ENCODE results near the gene BPI.
A peak's percentile ranks its signal among the peaks of the same experiment; 100 is the strongest.
"Not testable (repeated sequence)": the region's sequence is repeated elsewhere in the genome, so short reads cannot be mapped to it uniquely, and the experiment has no call there.

Gene BPI

GRCh38 chr20:38303908-38304379, at the start of gene BPI:
TSS of gene BPI (plus strand) at chr20:38304156. CDS start at chr20:38304224, 68 bp downstream.
- DNase-seq, result peak; percentile 23

- not testable (repeated sequence) for DNase-seq
Measured at GRCh38 chr20:38254621-38255020, 49.3 kb upstream of the BPI start.

- DNase-seq, result peak; percentile 17
Measured at GRCh38 chr20:38255393-38255792, 48.6 kb upstream of the BPI start.

- no peak for DNase-seq
Measured at GRCh38 chr20:38256021-38256420, 47.9 kb upstream of the BPI start.

- no peak for DNase-seq
Measured at GRCh38 chr20:38256966-38257365, 47.0 kb upstream of the BPI start.

GRCh38 chr20:38258545-38259215, 45.3 kb upstream of the BPI start:
- no peak for DNase-seq

GRCh38 chr20:38260025-38260377, 44.0 kb upstream of the BPI start:
- DNase-seq, result no peak

GRCh38 chr20:38260378-38261053, 43.4 kb upstream of the BPI start, which contains the start of gene KIAA1755:
TSS of gene KIAA1755 (minus strand) at chr20:38260735. CDS start at chr20:38260500, 235 bp downstream.
- DNase-seq, result peak; percentile 71

GRCh38 chr20:38261054-38261390, 42.9 kb upstream of the BPI start:
- DNase-seq, result no peak

- peak; percentile 61 for DNase-seq
Measured at GRCh38 chr20:38262931-38263330, 41.0 kb upstream of the BPI start.

- no peak for DNase-seq
Measured at GRCh38 chr20:38266426-38266825, 37.5 kb upstream of the BPI start.

GRCh38 chr20:38267296-38267695, 36.7 kb upstream of the BPI start:
- no peak for DNase-seq

GRCh38 chr20:38267901-38268514, 35.9 kb upstream of the BPI start:
- DNase-seq, result peak; percentile 54

- no peak for DNase-seq
Measured at GRCh38 chr20:38269040-38269439, 34.9 kb upstream of the BPI start.

- no peak for DNase-seq
Measured at GRCh38 chr20:38269715-38270114, 34.2 kb upstream of the BPI start.

GRCh38 chr20:38270869-38271605, 32.9 kb upstream of the BPI start:
- peak; percentile 76 for DNase-seq

GRCh38 chr20:38271608-38272120, 32.3 kb upstream of the BPI start:
- no peak for DNase-seq

- DNase-seq, result no peak
Measured at GRCh38 chr20:38272398-38272797, 31.6 kb upstream of the BPI start.

GRCh38 chr20:38272961-38273360, 31.0 kb upstream of the BPI start:
- DNase-seq, result no peak

GRCh38 chr20:38275815-38276550, 28.0 kb upstream of the BPI start:
- no peak for DNase-seq

GRCh38 chr20:38277285-38277684, 26.7 kb upstream of the BPI start:
- DNase-seq, result no peak

- peak; percentile 16 for DNase-seq
Measured at GRCh38 chr20:38277691-38278090, 26.3 kb upstream of the BPI start.
